GM10266 (cell line): Measurements from ENCODE around the gene EPN2.

ENCODE experiments used
- DNase-seq: peaks from one replicate; pipeline ENCODE4 v3.0.0; 2012; ENCODE audit errors: extremely low spot score
- CTCF ChIP-seq: IDR thresholded peaks from 2 replicates; pipeline ENCODE4 v1.5.1; 2012; ENCODE audit warnings: mild to moderate bottlenecking, low read depth; ENCODE audit not compliant: control insufficient read depth, insufficient read depth; ENCODE audit errors: missing control alignments

Gene EPN2

GRCh38 chr17:19237389-19238166 is 412 bp downstream of the EPN2 start:
- TF ChIP-seq CTCF = no peak
- peak; percentile 69 for DNase-seq

- peak; percentile 43 for DNase-seq
- TF ChIP-seq CTCF = no peak
Observed at GRCh38 chr17:19238167-19238505, 970 bp downstream of the EPN2 start.

- no peak for TF ChIP-seq CTCF
- DNase-seq = no peak
Observed at GRCh38 chr17:19239544-19239943, 2.4 kb downstream of the EPN2 start.

- DNase-seq = no peak
- no peak for TF ChIP-seq CTCF
Observed at GRCh38 chr17:19242323-19242722, 5.2 kb downstream of the EPN2 start.

GRCh38 chr17:19242926-19243325 is 5.8 kb downstream of the EPN2 start:
- TF ChIP-seq CTCF = no peak
- no peak for DNase-seq

GRCh38 chr17:19243838-19244237 is 6.7 kb downstream of the EPN2 start:
- DNase-seq = no peak
- TF ChIP-seq CTCF = no peak

GRCh38 chr17:19244357-19244756 is 7.2 kb downstream of the EPN2 start:
- no peak for TF ChIP-seq CTCF

More at GRCh38 chr17:19244357-19244756, 7.2 kb downstream of the EPN2 start:
- no peak for DNase-seq
